SK-N-SH (cell line): Measurements from ENCODE around the gene DRGX. TPM values are rescaled to one million over a fixed set of nuclear protein-coding genes. Genes with fewer than 3 reads are reported as not detected.

ENCODE experiments used
- CTCF ChIA-PET: fragments of 300-600, 350-600 bp; formaldehyde crosslinking; extraction: SDS; loops from one replicate; lab custom pipeline; 2021; lab: Yijun Ruan, JAX
- POLR2A ChIA-PET: fragments of 350-600 bp; sonication (Branson Sonifier 250); formaldehyde crosslinking; extraction: SDS; loops from one replicate; lab custom pipeline; 2020; ENCODE audit warnings: antibody characterized with exemption, inconsistent platforms; lab: Yijun Ruan, JAX
- DNase-seq: peaks from one replicate; pipeline ENCODE4 v3.0.0; 2012
- H2AFZ ChIP-seq: fragments of 200-600 bp; sonication (generic); 2 replicates; pipeline ENCODE4 v1.8.1; 2016; ENCODE audit warnings: antibody characterized with exemption, mild to moderate bottlenecking, low read depth
- H3F3A ChIP-seq: fragments of 200-600 bp; sonication (generic); replicated peaks from 2 replicates; pipeline ENCODE3; 2016; ENCODE audit warnings: antibody characterized with exemption, mild to moderate bottlenecking; ENCODE audit not compliant: insufficient read depth
- H3K27ac ChIP-seq, 2 experiments: fragments of 200-500 bp in 1 of 2; fragments of 200-600 bp in 1 of 2; sonication (Bioruptor generic) in 1 of 2; sonication (generic), shearing (Covaris generic) in 1 of 2; 2 replicates each; pipeline versions ENCODE4 v1.5.1 to v1.6.1; 2014 to 2016; ENCODE audit warnings: low read depth in 2 of 2, inconsistent platforms in 1 of 2, low read length in 1 of 2, mild to moderate bottlenecking in 1 of 2, mixed read lengths in 1 of 2
- H3K27me3 ChIP-seq: fragments of 200-600 bp; sonication (generic), shearing (Covaris generic); 2 replicates; pipeline ENCODE4 v1.6.1; 2016; ENCODE audit warnings: mixed run types; ENCODE audit not compliant: insufficient read depth
- H3K36me3 ChIP-seq, 2 experiments: fragments of 200-500 bp in 1 of 2; fragments of 200-600 bp in 1 of 2; sonication (Bioruptor generic) in 1 of 2; sonication (generic) in 1 of 2; replicated peaks in 1 of 2; 2 replicates each; pipeline versions ENCODE3 to v1.5.1; 2014 to 2016; ENCODE audit warnings: low read length in 1 of 2, mild to moderate bottlenecking in 1 of 2; ENCODE audit not compliant: insufficient read depth in 2 of 2, control insufficient read depth in 1 of 2
- H3K4me1 ChIP-seq, 2 experiments: fragments of 200-500 bp in 1 of 2; fragments of 200-600 bp in 1 of 2; sonication (Bioruptor generic) in 1 of 2; sonication (generic), shearing (Covaris generic) in 1 of 2; 2 replicates each; pipeline versions ENCODE4 v1.5.1 to v1.6.1; 2014 to 2016; ENCODE audit warnings: low read depth in 1 of 2, low read length in 1 of 2, mixed run types in 1 of 2; ENCODE audit not compliant: insufficient read depth in 2 of 2, control insufficient read depth in 1 of 2
- H3K4me2 ChIP-seq: fragments of 200-600 bp; sonication (generic), shearing (Covaris generic); 2 replicates; pipeline ENCODE4 v1.6.1; 2017; ENCODE audit warnings: mixed run types
- H3K4me3 ChIP-seq, 2 experiments: fragments of 200-500 bp in 1 of 2; fragments of 200-600 bp in 1 of 2; sonication (Bioruptor generic) in 1 of 2; sonication (generic), shearing (Covaris generic) in 1 of 2; 2 replicates each; pipeline versions ENCODE4 v1.5.1 to v1.8.1; 2014 to 2016; ENCODE audit warnings: low read depth in 2 of 2, inconsistent platforms in 1 of 2, low read length in 1 of 2, mild to moderate bottlenecking in 1 of 2, mixed read lengths in 1 of 2, moderate library complexity in 1 of 2
- H3K79me2 ChIP-seq: fragments of 200-600 bp; sonication (generic); 2 replicates; pipeline ENCODE4 v1.8.1; 2017; ENCODE audit warnings: mild to moderate bottlenecking; ENCODE audit not compliant: insufficient read depth
- H3K9ac ChIP-seq: fragments of 200-600 bp; sonication (generic); 2 replicates; pipeline ENCODE4 v1.6.1; 2017; ENCODE audit warnings: mixed run types
- H3K9me2 ChIP-seq: fragments of 200-600 bp; sonication (generic); 2 replicates; pipeline ENCODE4 v1.6.1; 2017; ENCODE audit warnings: mixed run types
- H3K9me3 ChIP-seq: fragments of 200-600 bp; sonication (generic); 2 replicates; pipeline ENCODE4 v1.6.1; 2017; ENCODE audit warnings: mixed run types, mild to moderate bottlenecking, moderate library complexity
- H4K20me1 ChIP-seq: fragments of 200-600 bp; sonication (generic); 2 replicates; pipeline ENCODE4 v1.6.1; 2017; ENCODE audit warnings: mild to moderate bottlenecking, mixed run types; ENCODE audit not compliant: insufficient read depth
- EP300 ChIP-seq, 2 experiments: IDR thresholded peaks; 2 replicates each; pipeline versions ENCODE4 v1.4.0 to v1.6.1; 2012; ENCODE audit warnings: borderline replicate concordance in 1 of 2, low read depth in 1 of 2, low read length in 1 of 2
- EZH2phosphoT487 ChIP-seq: fragments of 200-600 bp; sonication (generic); IDR thresholded peaks from 2 replicates; pipeline ENCODE4 v1.6.1; 2017; ENCODE audit warnings: low read depth, mixed run types, mild to moderate bottlenecking, antibody characterized with exemption, moderate library complexity, borderline replicate concordance
- FOXM1 ChIP-seq: IDR thresholded peaks from 2 replicates; pipeline ENCODE4 v1.4.0; 2012; ENCODE audit warnings: low read depth, mild to moderate bottlenecking
- GABPA ChIP-seq: IDR thresholded peaks from 2 replicates; pipeline ENCODE4 v1.4.0; 2012; ENCODE audit warnings: low read depth, mild to moderate bottlenecking
- MEF2A ChIP-seq: IDR thresholded peaks from 2 replicates; pipeline ENCODE4 v1.4.0; 2012; ENCODE audit warnings: low read depth, borderline replicate concordance
- MXI1 ChIP-seq: IDR thresholded peaks from 2 replicates; pipeline ENCODE4 v1.6.1; 2012; ENCODE audit warnings: mild to moderate bottlenecking, low read depth, low read length, improper control_type of control experiment
- RAD21 ChIP-seq: IDR thresholded peaks from 2 replicates; pipeline ENCODE4 v1.6.1; 2012; ENCODE audit warnings: mild to moderate bottlenecking, low read length
- TAF1 ChIP-seq: IDR thresholded peaks from 2 replicates; pipeline ENCODE4 v1.6.1; 2012; ENCODE audit warnings: low read depth, mild to moderate bottlenecking, low read length, moderate library complexity, borderline replicate concordance
- WGBS: methylation state at CpG from one replicate; pipeline ENCODE4 v1.1.6; 2017; ENCODE audit warnings: low lambda C conversion rate; 5-methylcytosine and 5-hydroxymethylcytosine counted together
- polyA plus RNA-seq, 3 experiments: library from polyadenylated mRNA; depleted of rRNA; stranded (reverse); fragments of >200 nt; gene quantifications; 2 replicates each; pipeline ENCODE4 v1.2.3, GENCODE V29; 2012
- TF ChIP-seq, protein P1 (sequence below): IDR thresholded peaks from 2 replicates; pipeline ENCODE4 v1.4.0; 2012; ENCODE audit warnings: low read depth, borderline replicate concordance
- TF ChIP-seq, protein P2 (sequence below): IDR thresholded peaks from 2 replicates; pipeline ENCODE4 v1.6.1; 2012; ENCODE audit warnings: mild to moderate bottlenecking, low read depth, low read length, moderate library complexity
- TF ChIP-seq, protein P3 (sequence below): fragments of 200-600 bp; sonication (generic); IDR thresholded peaks from 2 replicates; pipeline ENCODE4 v1.6.1; 2017; ENCODE audit warnings: antibody characterized with exemption, mild to moderate bottlenecking, moderate library complexity

The DRGX gene
- polyA plus RNA-seq, 1 of the 3 experiments (the other 2 are of a cell fraction) = not detected

DNA sequence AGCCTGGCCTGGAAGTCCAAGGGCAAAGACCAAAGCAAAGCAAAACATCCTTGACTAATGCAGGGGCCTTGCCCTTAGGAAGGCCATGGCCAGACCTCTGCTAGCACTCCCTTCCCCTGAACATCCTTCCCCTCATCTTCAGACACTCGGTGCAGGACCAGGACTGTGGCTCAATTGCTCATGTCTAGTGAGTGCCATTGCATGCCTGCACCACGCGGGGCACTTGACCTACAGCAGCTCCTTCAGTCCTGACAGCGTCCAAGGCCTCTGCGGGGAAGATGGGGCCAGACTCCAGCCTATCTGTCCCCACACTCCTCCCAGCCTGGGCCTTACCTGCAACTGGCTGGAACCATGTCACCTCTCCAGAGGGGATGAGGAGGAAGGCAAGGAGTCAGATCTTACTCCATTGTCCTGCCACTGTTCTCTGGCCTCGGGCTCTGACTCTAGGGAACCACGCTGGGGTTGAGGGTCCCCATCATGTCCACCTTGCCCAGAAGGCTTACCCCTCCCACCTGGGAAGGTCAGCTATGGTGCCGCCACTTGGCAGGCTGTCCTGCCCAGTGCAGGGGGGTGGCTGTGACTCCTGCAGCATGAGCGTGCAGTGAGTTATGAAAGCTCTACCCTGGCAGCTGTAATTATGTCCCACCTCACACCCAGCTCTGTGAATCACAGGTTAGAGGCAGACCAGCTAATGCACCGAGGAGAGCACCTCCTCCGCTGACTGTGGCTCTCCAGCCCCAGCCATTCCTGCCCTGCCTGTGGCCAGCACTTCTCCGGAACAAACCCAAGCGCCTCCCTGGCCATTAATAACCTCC is 16.1 kb downstream of the DRGX start:
- WGBS = 36% methylated on average over 12 of the region's 13 CpGs
- Histone ChIP-seq H3K4me1 (peaks cover 0 to 4% of the 10 kb centered on the region in 2 experiments; a peak in 1 of 4 replicates), H3K4me3 (no peak overlapping the region)

More for the DNA sequence above, 16.1 kb downstream of the DRGX start:
- Histone ChIP-seq H2AFZ (no peak overlapping the region), H3K4me2 (no peak overlapping the region), H3K36me3 (no peaks in the 10 kb centered on the region), H3K9me3 (no peaks in the 10 kb centered on the region), H3K9me2 (no peaks in the 10 kb centered on the region), H3K79me2 (no peaks in the 10 kb centered on the region), H3K27ac (no peak overlapping the region), H4K20me1 (no peaks in the 10 kb centered on the region), H3F3A (no peaks in the 10 kb centered on the region), H3K27me3 (no peaks in the 10 kb centered on the region; the same call in 1 of the 2 replicates), H3K9ac (no peak overlapping the region)
- DNase-seq = no peak
- POLR2A ChIA-PET = no interaction called here
- CTCF ChIA-PET = interaction anchor here (0.8 to 1.2 kb wide), 2 partner anchors 55 to 133 kb away, joined by 3 read pairs; no protein-coding TSS in a partner anchor
- no peak for TF ChIP-seq GABPA
- TF ChIP-seq MXI1 = no peak
- TF ChIP-seq, protein P1, sequence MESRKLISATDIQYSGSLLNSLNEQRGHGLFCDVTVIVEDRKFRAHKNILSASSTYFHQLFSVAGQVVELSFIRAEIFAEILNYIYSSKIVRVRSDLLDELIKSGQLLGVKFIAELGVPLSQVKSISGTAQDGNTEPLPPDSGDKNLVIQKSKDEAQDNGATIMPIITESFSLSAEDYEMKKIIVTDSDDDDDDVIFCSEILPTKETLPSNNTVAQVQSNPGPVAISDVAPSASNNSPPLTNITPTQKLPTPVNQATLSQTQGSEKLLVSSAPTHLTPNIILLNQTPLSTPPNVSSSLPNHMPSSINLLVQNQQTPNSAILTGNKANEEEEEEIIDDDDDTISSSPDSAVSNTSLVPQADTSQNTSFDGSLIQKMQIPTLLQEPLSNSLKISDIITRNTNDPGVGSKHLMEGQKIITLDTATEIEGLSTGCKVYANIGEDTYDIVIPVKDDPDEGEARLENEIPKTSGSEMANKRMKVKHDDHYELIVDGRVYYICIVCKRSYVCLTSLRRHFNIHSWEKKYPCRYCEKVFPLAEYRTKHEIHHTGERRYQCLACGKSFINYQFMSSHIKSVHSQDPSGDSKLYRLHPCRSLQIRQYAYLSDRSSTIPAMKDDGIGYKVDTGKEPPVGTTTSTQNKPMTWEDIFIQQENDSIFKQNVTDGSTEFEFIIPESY = no peak
- no peak for TF ChIP-seq EZH2phosphoT487
- no peak for TF ChIP-seq MEF2A
- no peak for TF ChIP-seq RAD21
- TF ChIP-seq, protein P2, sequence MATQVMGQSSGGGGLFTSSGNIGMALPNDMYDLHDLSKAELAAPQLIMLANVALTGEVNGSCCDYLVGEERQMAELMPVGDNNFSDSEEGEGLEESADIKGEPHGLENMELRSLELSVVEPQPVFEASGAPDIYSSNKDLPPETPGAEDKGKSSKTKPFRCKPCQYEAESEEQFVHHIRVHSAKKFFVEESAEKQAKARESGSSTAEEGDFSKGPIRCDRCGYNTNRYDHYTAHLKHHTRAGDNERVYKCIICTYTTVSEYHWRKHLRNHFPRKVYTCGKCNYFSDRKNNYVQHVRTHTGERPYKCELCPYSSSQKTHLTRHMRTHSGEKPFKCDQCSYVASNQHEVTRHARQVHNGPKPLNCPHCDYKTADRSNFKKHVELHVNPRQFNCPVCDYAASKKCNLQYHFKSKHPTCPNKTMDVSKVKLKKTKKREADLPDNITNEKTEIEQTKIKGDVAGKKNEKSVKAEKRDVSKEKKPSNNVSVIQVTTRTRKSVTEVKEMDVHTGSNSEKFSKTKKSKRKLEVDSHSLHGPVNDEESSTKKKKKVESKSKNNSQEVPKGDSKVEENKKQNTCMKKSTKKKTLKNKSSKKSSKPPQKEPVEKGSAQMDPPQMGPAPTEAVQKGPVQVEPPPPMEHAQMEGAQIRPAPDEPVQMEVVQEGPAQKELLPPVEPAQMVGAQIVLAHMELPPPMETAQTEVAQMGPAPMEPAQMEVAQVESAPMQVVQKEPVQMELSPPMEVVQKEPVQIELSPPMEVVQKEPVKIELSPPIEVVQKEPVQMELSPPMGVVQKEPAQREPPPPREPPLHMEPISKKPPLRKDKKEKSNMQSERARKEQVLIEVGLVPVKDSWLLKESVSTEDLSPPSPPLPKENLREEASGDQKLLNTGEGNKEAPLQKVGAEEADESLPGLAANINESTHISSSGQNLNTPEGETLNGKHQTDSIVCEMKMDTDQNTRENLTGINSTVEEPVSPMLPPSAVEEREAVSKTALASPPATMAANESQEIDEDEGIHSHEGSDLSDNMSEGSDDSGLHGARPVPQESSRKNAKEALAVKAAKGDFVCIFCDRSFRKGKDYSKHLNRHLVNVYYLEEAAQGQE = no peak
- TF ChIP-seq EP300 (IDR thresholded peaks at IDR 0.05; ENCODE audit: borderline replicate concordance in 1 of 2, low read depth in 1 of 2, low read length in 1 of 2) = no peak
- no peak for TF ChIP-seq TAF1
- TF ChIP-seq, protein P3, sequence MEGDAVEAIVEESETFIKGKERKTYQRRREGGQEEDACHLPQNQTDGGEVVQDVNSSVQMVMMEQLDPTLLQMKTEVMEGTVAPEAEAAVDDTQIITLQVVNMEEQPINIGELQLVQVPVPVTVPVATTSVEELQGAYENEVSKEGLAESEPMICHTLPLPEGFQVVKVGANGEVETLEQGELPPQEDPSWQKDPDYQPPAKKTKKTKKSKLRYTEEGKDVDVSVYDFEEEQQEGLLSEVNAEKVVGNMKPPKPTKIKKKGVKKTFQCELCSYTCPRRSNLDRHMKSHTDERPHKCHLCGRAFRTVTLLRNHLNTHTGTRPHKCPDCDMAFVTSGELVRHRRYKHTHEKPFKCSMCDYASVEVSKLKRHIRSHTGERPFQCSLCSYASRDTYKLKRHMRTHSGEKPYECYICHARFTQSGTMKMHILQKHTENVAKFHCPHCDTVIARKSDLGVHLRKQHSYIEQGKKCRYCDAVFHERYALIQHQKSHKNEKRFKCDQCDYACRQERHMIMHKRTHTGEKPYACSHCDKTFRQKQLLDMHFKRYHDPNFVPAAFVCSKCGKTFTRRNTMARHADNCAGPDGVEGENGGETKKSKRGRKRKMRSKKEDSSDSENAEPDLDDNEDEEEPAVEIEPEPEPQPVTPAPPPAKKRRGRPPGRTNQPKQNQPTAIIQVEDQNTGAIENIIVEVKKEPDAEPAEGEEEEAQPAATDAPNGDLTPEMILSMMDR = no peak
- TF ChIP-seq FOXM1 = no peak
- TF ChIP-seq, all 33 proteins: peak for 0
